Lower leg skin (tissue), 4 donors: ENCODE data around the gene ADAM22. TPM values are rescaled to one million over a fixed set of nuclear protein-coding genes. Genes with fewer than 3 reads are reported as not detected.

ENCODE experiments used
- DNase-seq, 2 donors: peaks; one replicate each; pipeline ENCODE4 v3.0.0-alpha.2; 2019; ENCODE audit warnings: low spot score in 2 of 2
- H3K4me3 ChIP-seq: fragments of 200-600 bp; sonication (generic); 2 replicates; pipeline ENCODE4 v1.5.1; 2017; ENCODE audit warnings: mild to moderate bottlenecking, low read depth; ENCODE audit not compliant: poor library complexity, severe bottlenecking
- CTCF ChIP-seq, 3 donors: fragments of 450-650 bp; IDR thresholded peaks; one replicate each; pipeline ENCODE4 v1.5.1; 2016; ENCODE audit warnings: antibody characterized with exemption in 3 of 3, mild to moderate bottlenecking in 3 of 3, moderate library complexity in 2 of 3
- POLR2A ChIP-seq, 2 donors: fragments of 450-650 bp; IDR thresholded peaks; one replicate each; pipeline ENCODE4 v1.6.1; 2016 to 2017; ENCODE audit warnings: antibody characterized with exemption in 2 of 2, mild to moderate bottlenecking in 1 of 2, moderate library complexity in 1 of 2
- WGBS, 2 donors: methylation state at CpG; one replicate each; pipeline ENCODE4 v1.1.5; 2018; 5-methylcytosine and 5-hydroxymethylcytosine counted together
- intact Hi-C: fragments of 100-400 bp; cut with DNase I; formaldehyde crosslinking; loops from one replicate; pipeline ENCODE4 v1.15.0; 2023; ENCODE audit warnings: low total_unique reads
- total RNA-seq, 4 donors: library from RNA; depleted of rRNA; stranded (reverse); fragments of >200 nt; gene quantifications; one replicate each; pipeline ENCODE4 v1.1.0, GENCODE V29; 2016

The ADAM22 gene
- total RNA-seq, 4 donors from 2014 or later = 0.30 to 2.1 (median 1.0) TPM

GRCh38 chr7:88015309-88015708 lies 81.3 kb downstream of the ADAM22 start:
- intact Hi-C loops = no loop called here
- TF ChIP-seq CTCF (IDR thresholded peaks at IDR 0.05) (no peak), POLR2A (IDR thresholded peaks at IDR 0.05) (no peak)
- DNase-seq = no peak
- H3K4me3 ChIP-seq = no peak overlapping the region
- WGBS, 2 donors = 58 to 64% methylated on average over 1 of the region's 1 CpG

- DNase-seq = no peak
- H3K4me3 ChIP-seq = no peak overlapping the region
- intact Hi-C loops = no loop called here
- WGBS, 2 donors = 86 to 91% methylated on average over 1 of the region's 1 CpG
- TF ChIP-seq POLR2A (IDR thresholded peaks at IDR 0.05) (no peak), CTCF (IDR thresholded peaks at IDR 0.05) (no peak)
Measured at GRCh38 chr7:88018501-88018900, 84.5 kb downstream of the ADAM22 start.

GRCh38 chr7:88020953-88021665 lies 87.1 kb downstream of the ADAM22 start:
- 62 to 71% methylated on average over 2 of the region's 2 CpGs for WGBS, 2 donors
- TF ChIP-seq POLR2A (IDR thresholded peaks at IDR 0.05) (no peak), CTCF (IDR thresholded peaks at IDR 0.05) (no peak)
- intact Hi-C loops = no loop called here
- DNase-seq = no peak
- H3K4me3 ChIP-seq = no peak overlapping the region

GRCh38 chr7:88027724-88028123 lies 93.7 kb downstream of the ADAM22 start:
- intact Hi-C loops = no loop called here
- DNase-seq = no peak
- TF ChIP-seq CTCF (IDR thresholded peaks at IDR 0.05) (no peak), POLR2A (IDR thresholded peaks at IDR 0.05) (no peak)
- H3K4me3 ChIP-seq = no peak overlapping the region
- 91% methylated on average over 2 of the region's 2 CpGs for WGBS, 2 donors

- WGBS, 2 donors = 86 to 96% methylated on average over 7 of the region's 7 CpGs
Measured at GRCh38 chr7:88034083-88034695, 100.1 kb downstream of the ADAM22 start.

More at GRCh38 chr7:88034083-88034695, 100.1 kb downstream of the ADAM22 start:
- intact Hi-C loops = no loop called here
- DNase-seq = no peak
- H3K4me3 ChIP-seq = no peak overlapping the region
- TF ChIP-seq CTCF (IDR thresholded peaks at IDR 0.05) (no peak), POLR2A (IDR thresholded peaks at IDR 0.05) (no peak)
